Measurements from ENCODE around the gene LRBA. TPM values are rescaled to one million over a fixed set of nuclear protein-coding genes. Genes with fewer than 3 reads are reported as not detected.
"Not testable (repeated sequence)": the region's sequence is repeated elsewhere in the genome, so short reads cannot be mapped to it uniquely, and the experiment has no call there.

LRBA gene
- total RNA-seq, 1 experiment from 2014 or later: 39.4 TPM

DNA sequence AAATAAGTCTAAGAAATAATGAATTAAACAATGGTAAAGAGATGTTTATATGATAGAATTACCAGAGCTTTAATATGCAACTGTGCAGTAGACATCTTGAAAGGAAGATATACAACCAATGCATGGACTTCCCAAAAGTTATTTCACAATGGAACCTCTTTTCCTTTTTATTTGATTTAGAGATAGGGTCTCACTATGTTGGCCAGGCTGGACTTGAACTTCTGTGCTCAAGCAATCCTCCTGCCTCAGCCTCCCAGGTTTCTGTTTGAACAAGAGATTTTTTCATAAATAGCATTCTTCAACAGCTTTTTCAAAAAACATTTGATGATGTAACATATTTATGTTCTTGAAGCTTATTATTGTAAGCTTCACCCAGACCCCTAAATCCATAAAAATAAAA lies 72.0 kb downstream of the LRBA start:
- no peak for DNase-seq (ENCODE audit: low read depth)

DNA sequence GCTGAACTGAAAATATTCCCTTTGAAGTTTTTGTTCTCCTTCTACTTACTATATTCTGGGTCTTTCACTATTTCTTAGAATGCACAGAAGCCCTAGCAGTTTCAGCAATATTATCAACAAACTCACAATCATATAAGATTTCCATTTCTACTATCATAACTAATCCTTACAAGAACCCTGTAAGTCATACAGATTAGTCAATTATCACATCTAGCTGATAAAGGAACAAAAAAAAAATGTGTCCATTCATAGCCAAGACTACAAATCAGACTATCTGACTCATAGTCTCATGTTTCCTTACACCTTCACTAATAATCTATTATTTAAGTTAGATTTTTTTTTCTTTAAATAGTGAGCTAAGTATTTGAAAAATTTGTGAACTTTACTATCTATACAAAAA lies 72.5 kb downstream of the LRBA start:
- DNase-seq (ENCODE audit: low read depth): no peak

DNA sequence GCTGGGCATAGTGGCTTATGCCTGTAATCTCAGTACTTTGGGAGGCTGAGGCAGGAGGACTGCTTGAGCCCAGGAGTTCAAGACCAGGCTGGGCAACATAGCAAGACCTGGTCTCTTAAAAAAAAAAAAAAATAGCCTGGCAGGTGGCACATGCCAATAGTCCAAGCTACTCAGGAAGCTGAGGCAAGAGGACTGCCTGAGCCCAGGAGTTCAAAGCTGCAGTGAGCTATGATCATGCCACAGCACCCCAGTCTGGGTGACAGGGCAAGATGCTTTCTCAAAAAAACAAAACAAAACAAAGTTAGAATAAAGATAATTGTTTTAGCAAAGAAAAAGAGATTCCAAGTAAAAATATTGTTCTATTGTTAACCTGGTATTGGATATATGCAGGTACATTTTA lies 75.0 kb downstream of the LRBA start:
- no peak for DNase-seq (ENCODE audit: low read depth)

DNA sequence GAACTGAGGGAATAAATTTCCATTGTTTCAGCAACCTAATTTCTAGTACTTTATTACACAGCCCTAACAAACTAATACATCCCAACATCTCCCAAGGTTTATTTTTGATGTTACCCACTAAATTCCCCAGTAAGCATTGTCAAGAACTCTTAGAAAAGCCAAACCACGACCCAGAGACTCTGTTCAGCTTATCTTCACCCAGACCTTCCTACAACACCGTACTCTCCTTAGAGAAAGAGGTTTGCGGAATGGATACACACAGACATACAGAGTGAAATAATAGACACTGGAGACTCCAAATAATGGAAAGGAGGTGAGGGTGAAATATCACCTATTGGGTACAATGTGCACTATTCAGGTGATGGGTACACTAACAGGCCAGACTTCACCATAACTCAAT lies 75.6 kb downstream of the LRBA start:
- DNase-seq (ENCODE audit: low read depth): no peak

DNA sequence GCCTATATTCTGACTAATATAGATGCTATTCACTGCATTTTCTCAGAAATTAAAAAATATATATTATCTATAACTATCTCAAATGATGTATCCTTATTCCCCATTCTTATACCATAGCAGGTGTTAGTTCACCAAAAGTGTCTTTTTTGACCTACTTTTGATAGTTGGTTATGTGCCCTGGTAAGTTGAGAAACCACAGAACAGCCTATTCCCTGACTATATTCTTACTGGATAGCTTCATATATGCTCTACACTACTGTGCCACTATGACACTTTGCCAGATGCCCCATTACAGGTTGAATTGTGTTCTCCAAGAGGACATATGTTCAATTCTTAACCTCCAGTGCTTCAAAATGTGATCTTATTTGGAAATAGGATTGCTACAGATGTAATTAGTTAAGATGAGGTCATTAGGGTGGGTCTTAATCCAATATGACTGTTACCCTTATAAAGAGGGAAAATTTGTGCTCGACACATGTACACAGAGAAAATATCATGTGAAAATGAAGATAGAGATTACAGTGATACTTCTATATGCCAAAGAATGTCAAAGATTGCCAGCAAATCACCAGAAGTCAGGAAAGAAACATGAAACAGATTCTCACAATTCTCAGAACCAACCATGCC lies 76.1 kb downstream of the LRBA start:
- no peak for DNase-seq (ENCODE audit: low read depth)

DNA sequence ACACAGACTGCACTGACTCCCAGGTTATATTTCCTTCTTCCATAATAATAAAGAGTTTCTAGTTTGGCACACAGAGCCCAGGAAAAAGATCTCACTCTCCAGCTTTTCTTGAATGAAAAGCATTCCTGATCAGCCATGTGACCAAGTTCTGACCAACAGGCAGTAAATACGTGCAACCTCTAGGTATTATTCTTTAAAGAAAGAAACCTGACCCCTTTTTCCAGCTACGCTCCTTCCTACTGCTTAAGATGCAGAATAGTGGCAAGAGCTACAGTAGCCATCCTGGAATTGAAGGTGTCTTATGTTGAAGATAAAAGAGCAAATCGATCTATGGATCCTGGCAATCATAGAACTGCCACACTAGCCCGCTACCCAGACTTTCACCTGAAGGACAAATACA lies 76.7 kb downstream of the LRBA start:
- no peak for DNase-seq (ENCODE audit: low read depth)

DNA sequence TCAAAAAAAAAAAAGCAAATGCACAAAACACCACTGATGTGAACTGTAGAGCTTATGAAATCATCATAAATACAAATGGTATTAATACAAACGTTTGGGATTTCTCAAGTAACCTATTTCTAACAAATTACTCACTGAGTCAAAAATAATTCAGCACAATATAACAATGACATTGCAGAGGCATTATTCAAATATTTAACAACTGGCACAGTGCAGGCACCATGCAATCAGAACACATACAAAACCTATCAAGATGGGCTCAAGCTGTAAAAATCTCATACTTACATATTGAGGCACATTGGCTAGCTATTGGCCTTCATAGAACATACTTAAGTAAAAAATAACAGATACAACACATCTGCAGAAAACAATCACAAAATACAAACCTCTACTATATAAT lies 81.1 kb downstream of the LRBA start:
- DNase-seq (ENCODE audit: low read depth): no peak

DNA sequence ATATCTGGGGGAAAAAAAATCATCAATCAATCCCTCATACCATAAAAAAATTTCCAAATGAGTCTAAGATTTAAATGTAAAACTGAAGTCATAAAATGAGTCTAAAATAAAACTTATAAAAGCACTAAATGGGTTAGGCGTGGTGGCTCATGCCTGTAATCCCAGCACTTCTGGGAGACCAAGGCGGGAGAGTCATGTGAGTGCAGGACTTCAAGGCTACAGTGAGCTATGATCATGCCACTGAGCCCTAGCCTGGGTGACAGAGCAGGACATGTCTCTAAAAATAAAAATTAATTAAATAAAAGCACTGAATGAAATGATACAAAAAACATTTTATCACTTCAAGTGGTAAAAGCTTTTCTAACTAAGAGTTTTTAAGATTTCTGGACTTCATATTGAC lies 83.3 kb downstream of the LRBA start:
- no peak for DNase-seq (ENCODE audit: low read depth)

DNA sequence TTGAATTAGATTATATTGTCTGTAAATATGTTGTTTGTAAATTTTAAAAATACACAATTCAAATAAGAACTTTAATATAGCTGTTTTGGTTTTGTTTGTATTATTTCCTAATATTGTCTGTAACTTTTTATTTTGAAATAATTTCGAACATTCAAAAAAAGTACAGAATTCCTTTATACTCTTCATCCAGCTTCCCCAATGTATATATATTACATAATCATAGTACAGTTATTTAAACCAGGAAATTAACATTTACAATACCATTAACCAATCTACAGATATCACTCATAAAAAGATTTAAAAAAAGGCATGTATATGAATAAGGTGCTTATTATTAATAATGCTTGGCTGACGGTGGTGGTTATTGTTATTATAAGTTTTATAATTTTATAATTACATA lies 84.1 kb downstream of the LRBA start:
- DNase-seq (ENCODE audit: low read depth): no peak

DNA sequence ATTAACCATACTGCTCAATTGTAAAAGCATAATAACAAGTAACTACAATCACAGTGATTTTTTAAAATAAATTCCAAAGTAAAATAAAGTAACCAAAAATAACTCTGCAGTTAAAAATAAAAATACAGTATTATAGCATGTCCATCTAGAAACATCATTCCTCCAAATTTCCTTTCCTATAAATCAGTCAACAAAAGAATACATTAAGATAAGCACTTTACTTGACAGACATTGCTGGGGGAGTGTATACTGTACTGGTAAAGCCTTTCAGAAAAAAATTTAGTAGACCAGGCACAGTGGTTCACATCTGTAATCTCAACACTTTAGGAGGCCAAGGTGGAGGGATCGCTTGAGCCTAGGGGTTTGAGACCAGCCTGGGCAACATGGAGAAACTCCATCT lies 91.1 kb downstream of the LRBA start:
- no peak for DNase-seq (ENCODE audit: low read depth)

DNA sequence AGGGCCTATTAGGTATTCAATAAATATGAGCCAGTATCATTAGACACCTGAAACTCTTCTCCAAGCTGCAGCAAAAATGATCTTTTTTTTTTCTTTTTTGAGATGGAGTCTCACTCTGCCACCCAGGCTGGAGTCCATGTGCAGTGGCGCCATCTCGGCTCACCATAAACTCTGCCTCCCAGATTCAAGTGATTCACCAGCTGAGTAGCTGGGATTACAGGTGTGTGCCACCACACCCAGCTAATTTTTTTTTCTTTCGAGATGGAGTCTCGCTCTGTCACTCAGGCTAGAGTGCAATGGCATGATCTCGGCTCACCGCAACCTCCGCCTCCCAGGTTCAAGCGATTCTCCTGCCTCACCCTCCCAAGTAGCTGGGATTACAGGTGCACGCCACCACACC lies 93.6 kb downstream of the LRBA start:
- not testable (repeated sequence) for DNase-seq (ENCODE audit: low read depth)

DNA sequence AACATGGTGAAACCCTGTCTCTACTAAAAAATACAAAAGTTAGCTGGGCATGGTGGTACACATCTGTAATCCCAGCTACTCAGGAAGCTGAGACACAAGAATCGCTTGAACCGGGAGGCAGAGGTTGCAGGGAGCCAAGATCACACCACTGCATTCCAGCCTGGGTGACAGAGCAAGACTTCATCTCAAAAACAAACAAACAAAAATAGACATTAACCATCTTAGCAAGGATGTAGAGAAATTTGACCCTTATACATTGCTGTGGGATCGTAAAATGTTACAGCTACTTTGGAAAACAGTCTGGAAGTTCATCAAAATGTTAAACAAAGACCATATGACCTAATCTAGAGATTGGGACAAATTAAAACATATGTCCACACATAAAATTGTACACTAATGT lies 96.5 kb downstream of the LRBA start:
- DNase-seq (ENCODE audit: low read depth): peak; percentile 24

DNA sequence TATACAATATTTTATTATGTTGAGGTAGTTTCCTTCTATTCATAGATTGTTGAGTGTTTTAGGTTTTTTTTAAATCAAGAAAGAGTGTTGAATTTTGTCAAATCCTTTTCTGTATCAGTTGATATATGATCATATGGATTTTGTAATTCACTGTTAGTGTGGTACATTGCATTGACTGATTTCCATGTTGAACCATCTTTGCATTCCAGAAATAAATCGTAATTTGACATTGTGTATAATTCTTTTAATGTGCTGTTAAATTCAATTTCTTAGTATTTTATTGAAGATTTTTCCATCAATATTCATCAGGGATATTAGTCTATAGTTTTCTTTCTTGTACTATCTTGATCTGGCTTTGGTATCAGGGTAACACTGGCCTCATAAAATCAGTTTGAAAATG lies 103.8 kb downstream of the LRBA start:
- DNase-seq (ENCODE audit: low read depth): no peak

DNA sequence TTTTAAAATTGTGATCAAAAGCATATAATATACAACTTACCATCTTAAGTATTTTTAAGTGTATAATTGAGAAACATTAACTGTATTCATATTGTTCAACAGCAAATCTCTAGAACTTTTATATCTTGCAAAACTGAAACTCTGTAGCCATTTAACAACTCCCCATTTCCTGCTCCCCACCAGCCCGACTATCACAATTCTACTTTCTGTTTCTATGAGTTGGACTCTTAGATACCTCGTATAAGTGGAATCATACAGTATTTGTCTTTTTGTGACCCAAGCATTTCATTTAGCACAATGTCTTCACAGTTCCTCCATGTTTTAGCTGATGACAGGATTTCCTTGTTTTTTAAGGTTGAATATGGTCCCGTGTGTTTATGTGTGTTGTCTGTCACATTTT lies 106.0 kb downstream of the LRBA start:
- no peak for DNase-seq (ENCODE audit: low read depth)

DNA sequence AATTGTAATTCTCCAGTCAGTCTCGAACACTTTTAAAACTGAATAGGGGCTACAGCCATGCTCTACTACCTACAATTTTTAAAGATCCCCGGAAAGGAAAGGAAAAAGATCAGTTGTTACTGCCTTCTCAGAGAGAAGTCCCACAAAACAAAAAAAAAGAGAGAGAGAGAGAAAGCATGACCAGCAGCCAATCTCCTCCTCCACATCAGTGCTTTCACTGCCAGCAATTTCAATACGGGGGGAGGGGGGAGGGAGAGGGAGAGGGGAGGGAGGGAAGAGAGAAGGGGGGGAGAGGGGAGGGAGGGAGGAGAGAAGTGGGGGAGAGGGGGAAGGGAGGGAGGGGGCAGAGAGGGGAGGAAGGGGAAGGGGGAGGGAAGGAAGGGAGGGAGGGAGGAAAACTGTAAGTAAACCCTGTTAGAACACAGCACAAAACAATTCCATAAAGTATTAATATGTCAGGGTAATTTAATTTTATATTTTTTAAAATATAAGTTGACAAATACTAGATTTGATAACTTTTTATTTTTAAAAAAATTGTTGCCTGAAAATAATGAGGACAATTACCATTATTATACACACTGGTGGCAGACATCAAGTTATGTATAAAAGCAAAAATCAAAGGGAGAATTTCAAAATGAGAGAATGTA lies 108.0 kb downstream of the LRBA start:
- DNase-seq (ENCODE audit: low read depth): no peak

DNA sequence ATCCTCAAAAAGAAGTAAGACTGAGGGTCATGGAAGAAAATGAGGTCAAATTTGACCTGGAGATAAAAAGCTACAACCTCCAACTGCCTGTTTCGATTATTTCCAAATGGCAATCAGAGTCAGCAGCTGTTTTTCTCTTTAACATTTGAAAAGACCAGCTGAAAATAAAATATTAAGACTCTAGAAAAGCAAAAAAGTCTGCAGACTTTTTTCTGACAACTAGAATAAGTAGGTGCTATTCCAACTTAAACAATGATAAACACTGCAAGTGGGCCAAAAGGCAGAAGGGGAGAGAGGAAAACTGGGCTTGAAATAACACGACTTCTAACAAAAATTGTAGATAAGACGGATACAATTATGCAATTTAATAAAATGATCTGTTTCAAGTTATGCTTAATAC lies 110.4 kb downstream of the LRBA start:
- DNase-seq (ENCODE audit: low read depth): no peak

DNA sequence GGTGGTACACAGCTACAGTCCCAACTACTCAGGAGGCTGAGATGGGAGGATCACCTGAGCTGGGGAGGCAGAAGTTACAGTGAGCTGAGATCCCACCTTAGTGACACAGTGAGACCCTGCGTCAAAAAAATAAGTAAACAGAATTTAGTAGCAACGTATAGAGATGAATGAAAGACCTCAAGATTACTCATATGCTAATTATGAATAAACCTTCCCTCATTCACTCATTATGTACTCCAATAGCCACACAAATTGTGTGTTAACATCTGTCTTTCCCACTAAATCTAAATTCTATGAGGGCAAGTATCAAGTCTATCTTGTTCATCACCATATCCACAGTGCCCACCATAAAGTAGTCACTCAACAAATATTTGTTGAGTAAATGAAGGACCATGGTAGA lies 111.5 kb downstream of the LRBA start:
- no peak for DNase-seq (ENCODE audit: low read depth)

DNA sequence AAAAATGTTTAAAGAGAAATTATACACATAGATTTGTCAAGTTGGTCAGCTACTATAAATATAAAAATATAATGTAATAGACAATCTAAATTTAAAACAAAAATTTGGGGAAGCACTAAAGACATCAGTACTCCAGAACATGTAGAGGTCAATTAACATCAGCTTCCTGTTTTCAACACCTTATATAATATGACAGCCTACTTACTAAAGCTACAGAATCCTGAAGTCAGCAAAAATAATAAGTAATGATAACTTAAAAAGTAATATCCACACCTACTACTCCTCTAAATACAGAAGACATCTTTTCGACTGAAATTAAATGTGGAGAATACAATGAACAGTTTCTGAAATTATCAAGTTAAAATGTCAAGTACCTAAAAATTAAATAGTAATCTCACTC lies 118.6 kb downstream of the LRBA start:
- no peak for DNase-seq (ENCODE audit: low read depth)

DNA sequence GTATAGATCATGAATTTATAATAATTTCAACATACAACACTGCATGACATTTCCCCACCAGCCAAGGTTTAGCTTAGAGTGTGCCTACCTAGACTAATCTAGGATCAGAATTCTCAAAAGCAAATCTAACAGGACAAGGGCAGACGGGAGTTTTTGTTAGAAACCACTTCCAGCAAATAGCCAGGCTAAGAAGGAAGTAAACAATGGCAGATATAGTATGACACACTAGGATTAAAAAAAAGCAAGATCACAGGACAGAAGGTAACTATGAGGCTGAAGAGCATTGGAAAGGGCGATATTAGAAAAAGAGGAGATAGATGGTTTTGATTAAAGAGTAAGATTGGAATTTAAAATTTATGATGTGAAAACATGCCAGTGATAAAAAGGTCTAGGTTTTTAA lies 124.8 kb downstream of the LRBA start:
- DNase-seq (ENCODE audit: low read depth): no peak

DNA sequence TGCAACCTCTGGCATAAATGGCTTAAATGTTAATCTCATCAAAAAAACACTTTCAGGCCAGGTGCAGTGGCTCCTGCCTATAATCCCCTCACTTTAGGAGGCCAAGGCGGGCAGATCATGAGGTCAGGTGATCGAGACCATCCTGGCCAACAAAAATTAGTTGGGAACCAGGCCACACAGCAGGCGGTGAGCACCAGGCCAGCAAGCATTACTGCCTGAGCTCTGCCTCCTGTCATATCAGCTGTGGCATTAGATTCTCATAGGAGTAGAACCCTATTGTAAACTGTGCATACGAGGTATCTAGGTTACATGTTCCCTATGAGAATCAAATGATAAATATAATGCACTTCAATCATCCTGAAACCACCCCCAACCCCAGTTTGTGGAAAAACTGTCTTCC lies 125.8 kb downstream of the LRBA start:
- no peak for DNase-seq (ENCODE audit: low read depth)

DNA sequence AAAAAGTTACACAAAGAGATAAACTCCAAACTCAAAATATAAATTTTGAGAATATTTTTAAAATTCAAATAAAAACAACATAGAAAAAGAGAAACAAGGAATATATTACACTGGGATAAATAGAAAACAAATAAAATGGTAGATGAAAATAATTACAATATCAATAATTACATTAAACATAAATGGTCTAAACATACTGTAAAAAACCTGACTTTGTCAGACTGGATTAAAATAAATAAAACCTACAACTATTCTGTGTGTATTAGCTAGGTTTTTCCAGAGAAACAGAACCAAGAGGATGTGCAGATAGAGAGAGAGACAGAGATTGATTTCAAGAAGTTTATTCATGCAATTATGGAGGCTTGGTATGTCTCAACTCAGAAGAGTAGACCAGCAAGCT lies 126.5 kb downstream of the LRBA start:
- no peak for DNase-seq (ENCODE audit: low read depth)

DNA sequence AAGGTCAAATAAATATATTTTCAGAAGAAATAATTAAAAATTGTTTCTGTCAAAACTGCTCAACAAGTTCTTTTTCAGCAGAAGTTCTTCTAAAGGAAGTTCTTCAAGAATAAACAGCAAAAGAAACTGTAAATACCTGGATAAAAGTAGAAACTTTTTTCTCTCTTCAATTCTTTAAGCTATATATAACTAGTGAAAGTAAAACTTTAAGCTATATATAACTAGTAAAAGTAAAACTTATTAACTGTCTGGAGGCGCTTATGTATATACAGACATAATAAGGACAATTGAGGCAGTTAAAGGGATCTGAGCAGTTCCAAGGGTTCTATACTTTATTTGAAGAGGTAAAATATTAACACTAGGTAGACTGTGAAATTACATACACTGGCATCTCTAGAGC lies 126.9 kb downstream of the LRBA start:
- DNase-seq (ENCODE audit: low read depth): no peak

DNA sequence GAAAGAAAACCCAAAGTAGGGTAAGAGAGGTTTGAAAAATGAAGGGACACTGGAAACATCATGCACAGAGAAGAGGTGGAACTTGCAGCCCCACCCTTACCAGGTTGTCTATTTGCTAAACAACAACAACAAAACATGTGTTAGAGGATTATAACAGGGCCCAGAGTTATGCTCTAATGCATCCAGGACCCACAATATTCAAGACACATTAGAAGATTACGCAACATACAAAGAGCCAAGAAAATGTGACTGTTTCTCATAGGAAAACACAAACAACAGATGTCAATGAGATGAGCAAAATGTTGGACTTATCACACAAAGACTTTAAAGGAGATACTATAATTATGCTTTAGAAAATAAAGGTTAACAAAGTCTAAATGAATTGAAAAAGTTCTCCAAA lies 128.5 kb downstream of the LRBA start:
- DNase-seq (ENCODE audit: low read depth): peak; percentile 67

DNA sequence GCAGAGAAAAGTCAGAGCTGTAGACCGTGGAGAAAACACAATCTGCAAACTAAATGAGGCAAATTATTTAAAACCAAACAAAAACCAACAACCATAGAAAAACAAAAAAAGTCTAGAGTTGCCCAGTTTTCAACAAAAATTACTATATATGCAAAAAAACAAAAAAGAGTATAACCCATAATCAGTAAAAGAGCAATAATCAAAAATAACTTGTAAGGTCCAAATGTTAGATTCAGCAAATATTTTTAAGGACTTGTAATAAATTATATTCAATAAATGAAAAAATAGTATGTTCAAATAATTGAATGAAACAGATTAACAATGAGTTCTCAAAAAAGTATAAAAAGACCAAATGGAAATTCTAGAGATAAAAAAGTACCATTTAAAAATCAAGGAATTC lies 130.5 kb downstream of the LRBA start:
- no peak for DNase-seq (ENCODE audit: low read depth)
